GM12878 (cell line): ENCODE measurements around the gene GPR152.

Experiments used
- CTCF ChIP-seq, 3 experiments: IDR thresholded peaks in 2 of 3; conservative IDR thresholded peaks in 1 of 3; 2 replicates each; pipeline ENCODE4 v1.5.1; 2011; ENCODE audit warnings: low read depth in 3 of 3, low read length in 3 of 3, mild to moderate bottlenecking in 3 of 3, control low read depth in 2 of 3, moderate library complexity in 2 of 3, inconsistent platforms in 1 of 3, mixed read lengths in 1 of 3; ENCODE audit not compliant: control insufficient read depth in 2 of 3, insufficient read depth in 1 of 3; ENCODE audit errors: extremely low read depth in 1 of 3
- NKRF ChIP-seq: fragments of 450-650 bp; conservative IDR thresholded peaks from 2 replicates; pipeline ENCODE4 v1.6.1; 2017; ENCODE audit warnings: mild to moderate bottlenecking, moderate library complexity
- RAD21 ChIP-seq: IDR thresholded peaks from 2 replicates; pipeline ENCODE4 v1.6.1; 2011; ENCODE audit warnings: mild to moderate bottlenecking, low read depth, low read length, moderate library complexity; ENCODE audit not compliant: insufficient read depth
- RFX5 ChIP-seq: IDR thresholded peaks from 2 replicates; pipeline ENCODE4 v1.6.1; 2011; ENCODE audit warnings: low read depth, low read length, improper control_type of control experiment

- no peak for TF ChIP-seq CTCF (IDR thresholded peaks at IDR 0.05 in 2 of 3, conservative IDR thresholded peaks at IDR 0.05 in 1 of 3; ENCODE audit: control insufficient read depth in 2 of 3, extremely low read depth in 1 of 3, insufficient read depth in 1 of 3, low read depth in 3 of 3, low read length in 3 of 3)
- TF ChIP-seq RFX5: no peak
- no peak for TF ChIP-seq NKRF
- no peak for TF ChIP-seq RAD21
Observed at GRCh38 chr11:67433536-67434394, 18.8 kb downstream of the GPR152 start.
